Measurements from ENCODE around the gene UBXN11. TPM values are rescaled to one million over a fixed set of nuclear protein-coding genes. Genes with fewer than 3 reads are reported as not detected.
A peak's percentile ranks its signal among the peaks of the same experiment; 100 is the strongest.

The UBXN11 gene
- total RNA-seq, 1 donor, result 5.6 TPM

DNA sequence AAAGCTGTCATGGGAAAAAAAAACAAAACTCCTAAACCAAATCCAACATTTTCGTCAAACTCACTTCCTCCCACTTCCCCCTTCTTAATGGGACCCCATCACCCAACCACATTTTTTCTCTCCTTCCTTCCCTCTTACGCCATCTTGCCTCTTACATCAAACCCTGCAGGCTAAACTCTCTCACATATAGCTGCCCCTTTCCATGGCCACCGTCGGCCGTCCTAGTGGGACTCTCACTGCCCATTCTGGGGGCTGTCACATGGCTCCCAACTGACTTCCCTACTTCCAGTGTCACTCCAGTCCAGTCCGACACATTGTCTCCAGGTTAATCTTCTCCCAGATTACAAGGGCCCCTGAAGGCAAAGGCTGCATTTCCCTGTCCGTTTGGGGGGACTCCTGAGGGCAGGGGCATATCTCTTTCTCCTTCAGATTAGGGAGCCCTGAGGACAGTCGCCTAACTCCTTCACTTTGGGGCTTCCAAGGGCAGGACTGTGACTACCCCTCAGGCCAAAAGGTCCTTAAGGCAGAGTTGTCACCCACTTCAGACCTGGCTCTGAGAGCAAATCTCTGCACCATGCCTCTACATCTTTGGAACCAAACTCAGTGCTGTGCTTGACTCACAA is 658 bp downstream of the UBXN11 start:
- TF ChIP-seq, protein P1, sequence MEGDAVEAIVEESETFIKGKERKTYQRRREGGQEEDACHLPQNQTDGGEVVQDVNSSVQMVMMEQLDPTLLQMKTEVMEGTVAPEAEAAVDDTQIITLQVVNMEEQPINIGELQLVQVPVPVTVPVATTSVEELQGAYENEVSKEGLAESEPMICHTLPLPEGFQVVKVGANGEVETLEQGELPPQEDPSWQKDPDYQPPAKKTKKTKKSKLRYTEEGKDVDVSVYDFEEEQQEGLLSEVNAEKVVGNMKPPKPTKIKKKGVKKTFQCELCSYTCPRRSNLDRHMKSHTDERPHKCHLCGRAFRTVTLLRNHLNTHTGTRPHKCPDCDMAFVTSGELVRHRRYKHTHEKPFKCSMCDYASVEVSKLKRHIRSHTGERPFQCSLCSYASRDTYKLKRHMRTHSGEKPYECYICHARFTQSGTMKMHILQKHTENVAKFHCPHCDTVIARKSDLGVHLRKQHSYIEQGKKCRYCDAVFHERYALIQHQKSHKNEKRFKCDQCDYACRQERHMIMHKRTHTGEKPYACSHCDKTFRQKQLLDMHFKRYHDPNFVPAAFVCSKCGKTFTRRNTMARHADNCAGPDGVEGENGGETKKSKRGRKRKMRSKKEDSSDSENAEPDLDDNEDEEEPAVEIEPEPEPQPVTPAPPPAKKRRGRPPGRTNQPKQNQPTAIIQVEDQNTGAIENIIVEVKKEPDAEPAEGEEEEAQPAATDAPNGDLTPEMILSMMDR (IDR thresholded peaks at IDR 0.05; ENCODE audit: insufficient read depth, low read depth, low read length), result no peak
- H3K4me3 ChIP-seq (ENCODE audit: low read depth, low read length), result peak overlapping the region; percentile 89
- no peak for DNase-seq (ENCODE audit: low read depth)

DNA sequence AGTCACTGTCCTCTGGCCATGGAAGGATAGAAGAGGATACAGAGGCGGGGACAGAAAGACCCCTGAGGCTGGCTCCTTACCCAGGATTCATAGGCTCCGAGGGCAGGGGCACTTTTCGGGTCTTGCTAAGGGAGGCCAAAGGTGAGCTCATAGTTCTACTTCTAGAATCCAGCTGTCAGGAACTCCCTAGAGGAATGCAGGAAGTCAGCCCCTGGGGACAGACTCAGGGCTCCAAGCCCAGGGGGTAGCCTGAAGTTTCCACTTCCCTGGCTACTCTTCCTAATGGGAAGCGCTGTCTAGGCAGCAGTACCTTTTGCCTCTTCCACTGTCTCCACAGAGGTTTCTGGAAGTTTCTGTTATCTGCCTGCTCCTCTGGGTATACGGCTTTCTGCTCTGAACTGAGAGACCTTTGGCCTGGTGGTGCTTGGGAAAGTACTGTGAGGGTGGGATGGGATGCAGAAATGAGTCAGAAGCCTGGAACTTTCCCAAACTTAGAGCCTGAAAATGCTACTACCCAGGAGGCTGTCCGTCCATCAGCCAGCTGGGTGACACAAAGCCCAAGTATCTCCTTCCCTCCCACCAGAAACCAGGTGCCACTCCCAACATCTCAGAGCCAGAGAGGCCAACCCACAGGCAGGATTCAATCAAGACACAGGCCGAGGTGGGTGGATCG is 3.6 kb downstream of the UBXN11 start:
- no peak overlapping the region for H3K4me3 ChIP-seq (ENCODE audit: low read depth, low read length)
- DNase-seq (ENCODE audit: low read depth), result peak; percentile 82
- TF ChIP-seq, protein P1 (IDR thresholded peaks at IDR 0.05; ENCODE audit: insufficient read depth, low read depth, low read length), result no peak

DNA sequence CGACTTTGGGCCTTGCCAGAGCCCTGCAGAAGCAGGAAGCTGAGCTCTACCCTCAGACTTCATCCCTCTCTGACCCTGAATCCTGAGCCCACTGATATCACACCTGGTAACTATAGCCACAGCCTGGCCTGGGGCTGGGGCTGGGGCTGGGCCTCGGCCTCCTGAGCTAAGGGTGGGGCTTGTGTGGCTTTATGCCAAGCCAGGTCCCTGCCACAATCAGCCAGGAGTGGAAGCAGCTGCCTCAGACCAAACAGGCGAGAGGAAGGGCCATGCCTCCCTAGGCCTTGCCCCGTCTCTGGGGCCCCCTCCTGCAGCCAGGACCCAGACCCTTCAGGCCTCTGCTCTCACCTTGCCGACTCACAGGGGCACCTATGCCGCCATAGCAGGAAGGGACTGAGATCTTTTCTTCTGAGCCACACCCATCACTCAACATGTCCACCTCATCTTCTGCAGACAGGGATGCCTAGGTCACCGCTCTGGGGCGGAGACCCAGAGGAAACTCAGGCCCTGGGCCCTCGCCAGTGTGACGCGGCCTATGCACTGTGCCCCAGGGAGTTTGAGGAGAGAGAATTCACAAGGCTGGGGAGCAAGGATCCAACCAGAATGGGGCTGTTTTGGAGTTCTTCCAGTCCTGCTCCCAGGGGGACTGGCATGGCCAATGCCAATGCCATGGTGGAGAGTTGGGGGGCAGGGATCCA is 5.7 kb downstream of the UBXN11 start:
- DNase-seq (ENCODE audit: low read depth), result no peak
- no peak overlapping the region for H3K4me3 ChIP-seq (ENCODE audit: low read depth, low read length)
- TF ChIP-seq, protein P1 (IDR thresholded peaks at IDR 0.05; ENCODE audit: insufficient read depth, low read depth, low read length), result no peak

DNA sequence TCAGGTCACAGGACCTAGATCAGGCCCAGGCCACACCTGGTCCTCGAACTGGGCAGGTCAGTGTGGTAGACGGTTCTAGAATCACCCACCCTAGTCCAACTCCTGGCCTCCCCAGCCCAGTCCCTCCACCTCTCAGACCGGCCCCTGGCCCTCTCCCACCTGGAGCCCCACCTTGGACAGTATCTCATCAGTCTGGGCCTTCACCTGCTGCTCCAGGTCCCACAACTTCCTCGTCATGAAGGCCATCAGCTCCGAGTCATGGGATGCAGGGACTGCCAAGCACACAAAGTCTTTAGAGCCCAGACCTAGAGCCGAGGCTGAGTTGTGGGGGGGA is 8.7 kb downstream of the UBXN11 start:
- TF ChIP-seq, protein P1 (IDR thresholded peaks at IDR 0.05; ENCODE audit: insufficient read depth, low read depth, low read length), result no peak
- no peak for DNase-seq (ENCODE audit: low read depth)
- H3K4me3 ChIP-seq (ENCODE audit: low read depth, low read length), result no peak overlapping the region

DNA sequence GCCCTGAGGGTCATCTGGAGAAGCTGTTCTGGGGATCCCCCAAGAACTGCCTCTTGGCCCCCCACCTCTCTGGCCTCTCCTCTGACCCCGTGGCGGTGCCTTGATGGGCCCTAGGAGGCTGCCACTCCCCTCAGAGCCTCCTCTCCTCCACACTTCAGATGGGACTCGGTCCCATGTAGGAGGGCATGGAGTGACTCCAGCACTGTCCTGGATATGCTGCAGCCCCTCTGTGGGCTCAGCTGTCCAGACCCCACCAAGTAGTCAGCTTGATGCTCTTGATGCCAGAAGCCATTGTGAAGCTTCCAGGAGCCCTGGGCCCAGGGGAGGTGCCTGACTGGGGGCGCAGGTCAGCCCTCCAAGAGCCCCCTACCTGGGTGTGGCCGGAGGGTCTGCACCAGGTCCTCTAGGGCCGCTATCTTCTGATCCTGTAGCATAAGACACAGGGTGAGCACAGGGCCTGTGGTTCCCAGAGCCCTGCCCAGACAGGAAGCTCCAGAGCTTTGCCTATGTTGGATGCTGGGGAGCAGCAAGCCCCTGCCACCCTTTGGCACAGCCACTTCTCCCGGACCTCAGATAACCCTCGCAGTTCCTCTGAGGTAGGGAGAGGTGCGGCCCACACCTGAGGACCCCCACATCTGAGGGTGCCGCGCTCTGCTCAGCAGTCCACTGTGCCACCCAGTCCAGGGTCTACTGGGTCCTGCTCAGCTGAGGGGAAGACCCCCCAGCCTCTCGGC is 9.2 kb downstream of the UBXN11 start:
- H3K4me3 ChIP-seq (ENCODE audit: low read depth, low read length), result no peak overlapping the region
- TF ChIP-seq, protein P1 (IDR thresholded peaks at IDR 0.05; ENCODE audit: insufficient read depth, low read depth, low read length), result no peak
- DNase-seq (ENCODE audit: low read depth), result no peak

DNA sequence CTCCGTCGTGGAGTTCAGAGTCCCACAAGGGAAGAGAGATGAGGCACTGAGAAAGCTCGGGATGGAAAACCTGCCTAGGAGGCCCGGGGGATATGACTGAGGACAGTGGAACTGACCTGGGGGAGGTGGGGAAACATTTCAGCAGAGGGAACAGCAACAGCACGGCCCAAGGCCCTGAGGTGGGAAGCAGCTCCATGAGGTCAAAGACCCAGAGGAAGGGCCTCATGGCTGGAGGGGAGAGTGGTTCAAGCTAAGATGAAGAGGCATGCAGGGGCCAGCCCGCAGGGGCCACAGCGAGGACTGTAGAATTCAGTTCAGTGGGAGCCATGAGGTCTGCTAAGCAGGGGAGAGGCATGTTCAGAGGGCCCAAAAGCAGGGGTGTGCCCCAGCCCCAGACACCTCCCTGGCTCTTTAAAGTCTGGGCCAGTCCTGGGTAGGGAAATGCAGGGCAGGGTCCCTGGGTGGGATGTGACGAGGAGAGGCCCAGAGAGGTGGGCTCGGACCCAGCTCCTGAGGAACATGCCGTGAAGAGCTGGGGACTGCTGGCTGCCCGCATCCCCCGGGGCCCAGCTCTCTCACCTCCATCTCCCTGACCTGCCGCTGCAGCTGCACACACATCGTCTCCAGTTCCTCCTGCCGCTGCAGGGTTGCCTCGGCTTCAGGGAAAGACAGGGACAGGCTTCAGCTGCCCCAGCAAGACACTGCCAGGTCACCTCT is 9.9 kb downstream of the UBXN11 start:
- H3K4me3 ChIP-seq (ENCODE audit: low read depth, low read length), result no peak overlapping the region
- no peak for DNase-seq (ENCODE audit: low read depth)
- TF ChIP-seq, protein P1 (IDR thresholded peaks at IDR 0.05; ENCODE audit: insufficient read depth, low read depth, low read length), result no peak
